ENCODE data around the gene PICK1. TPM values are rescaled to one million over a fixed set of nuclear protein-coding genes. Genes with fewer than 3 reads are reported as not detected.

PICK1 gene
- total RNA-seq, 2 donors from 2014 or later, result 90.0 to 114 TPM

DNA sequence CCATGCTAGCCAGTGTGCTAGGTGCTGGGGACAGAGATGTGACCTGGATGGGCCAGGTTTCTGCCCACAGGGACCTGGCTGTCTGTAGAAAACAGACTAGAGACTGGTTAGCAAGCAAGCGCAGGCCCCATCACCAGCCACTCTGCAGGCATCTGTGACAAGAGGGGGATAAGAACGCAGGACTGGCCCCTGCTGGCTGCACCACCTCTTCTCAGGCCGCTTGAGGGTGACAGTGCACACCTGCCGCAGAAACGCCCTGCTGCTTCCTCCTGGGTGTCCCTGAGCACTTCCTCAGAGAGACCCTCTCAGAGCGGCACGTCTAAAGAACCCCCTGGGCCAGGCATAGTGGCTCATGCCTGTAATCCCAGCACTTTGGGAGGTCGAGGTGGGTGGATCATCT is 5.9 kb upstream of the PICK1 start:
- WGBS, result 83% methylated on average over 8 of the region's 8 CpGs
- Histone ChIP-seq H3K27me3 (replicated peaks; ENCODE audit: insufficient read depth) (no peaks in the 10 kb centered on the region), H3K27ac (no peak overlapping the region), H3K4me3 (no peak overlapping the region), H3K36me3 (no peaks in the 10 kb centered on the region), H3K4me1 (replicated peaks) (no peaks in the 10 kb centered on the region), H3K9me3 (no peaks in the 10 kb centered on the region)
- TF ChIP-seq POLR2A (IDR thresholded peaks at IDR 0.05) (no peak), POLR2AphosphoS5 (IDR thresholded peaks at IDR 0.05) (no peak)
- TF ChIP-seq, protein P1, sequence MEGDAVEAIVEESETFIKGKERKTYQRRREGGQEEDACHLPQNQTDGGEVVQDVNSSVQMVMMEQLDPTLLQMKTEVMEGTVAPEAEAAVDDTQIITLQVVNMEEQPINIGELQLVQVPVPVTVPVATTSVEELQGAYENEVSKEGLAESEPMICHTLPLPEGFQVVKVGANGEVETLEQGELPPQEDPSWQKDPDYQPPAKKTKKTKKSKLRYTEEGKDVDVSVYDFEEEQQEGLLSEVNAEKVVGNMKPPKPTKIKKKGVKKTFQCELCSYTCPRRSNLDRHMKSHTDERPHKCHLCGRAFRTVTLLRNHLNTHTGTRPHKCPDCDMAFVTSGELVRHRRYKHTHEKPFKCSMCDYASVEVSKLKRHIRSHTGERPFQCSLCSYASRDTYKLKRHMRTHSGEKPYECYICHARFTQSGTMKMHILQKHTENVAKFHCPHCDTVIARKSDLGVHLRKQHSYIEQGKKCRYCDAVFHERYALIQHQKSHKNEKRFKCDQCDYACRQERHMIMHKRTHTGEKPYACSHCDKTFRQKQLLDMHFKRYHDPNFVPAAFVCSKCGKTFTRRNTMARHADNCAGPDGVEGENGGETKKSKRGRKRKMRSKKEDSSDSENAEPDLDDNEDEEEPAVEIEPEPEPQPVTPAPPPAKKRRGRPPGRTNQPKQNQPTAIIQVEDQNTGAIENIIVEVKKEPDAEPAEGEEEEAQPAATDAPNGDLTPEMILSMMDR (IDR thresholded peaks at IDR 0.05), result no peak
- intact Hi-C loops (cut with DNase I), result loop anchor here (5.0 kb wide), 3 partner anchors 56 to 521 kb away; partner anchors contain the start of gene DMC1
- DNase-seq (ENCODE audit: low spot score), result no peak

- peak; percentile 79 for DNase-seq (ENCODE audit: low spot score)
- no peaks in the 10 kb centered on the region for H3K36me3 ChIP-seq
- WGBS, result 29% methylated on average over 30 of the region's 30 CpGs
- H3K27ac ChIP-seq, result no peak overlapping the region
- no peaks in the 10 kb centered on the region for H3K27me3 ChIP-seq (replicated peaks; ENCODE audit: insufficient read depth)
- intact Hi-C loops (cut with DNase I), result loop anchor here (5.0 kb wide), 3 partner anchors 55 to 520 kb away; partner anchors contain the start of gene DMC1
- no peaks in the 10 kb centered on the region for H3K4me1 ChIP-seq (replicated peaks)
- no peak overlapping the region for H3K4me3 ChIP-seq
- TF ChIP-seq, protein P1 (IDR thresholded peaks at IDR 0.05), result peak; percentile 76 to 96 (median 88)
- peak; percentile 66 for TF ChIP-seq POLR2AphosphoS5 (IDR thresholded peaks at IDR 0.05)
- no peak for TF ChIP-seq POLR2A (IDR thresholded peaks at IDR 0.05)
- no peaks in the 10 kb centered on the region for H3K9me3 ChIP-seq
These were observed 5.0 kb upstream of the PICK1 start for GRCh38 chr22:38051900-38052862.

GRCh38 chr22:38062791-38063190 is 5.6 kb downstream of the PICK1 start:
- peaks cover 11 to 17% of the 10 kb centered on the region in 2 donors for H3K36me3 ChIP-seq
- 34% methylated on average over 6 of the region's 6 CpGs for WGBS
- DNase-seq (ENCODE audit: low spot score), result peak; percentile 83
- TF ChIP-seq POLR2AphosphoS5 (IDR thresholded peaks at IDR 0.05) (peak; percentile 95), POLR2A (IDR thresholded peaks at IDR 0.05) (no peak)
- TF ChIP-seq, protein P1 (IDR thresholded peaks at IDR 0.05), result peak in 1 of 4 experiments; percentile 13
- no peaks in the 10 kb centered on the region for H3K27me3 ChIP-seq (replicated peaks; ENCODE audit: insufficient read depth)
- H3K27ac ChIP-seq, result peak overlapping the region; percentile 91 to 95
- H3K4me1 ChIP-seq (replicated peaks), result peaks cover 3% of the 10 kb centered on the region
- intact Hi-C loops (cut with DNase I), result no loop called here
- H3K4me3 ChIP-seq, result no peak overlapping the region
- no peaks in the 10 kb centered on the region for H3K9me3 ChIP-seq

GRCh38 chr22:38065539-38065938 is 8.3 kb downstream of the PICK1 start:
- peak overlapping the region; percentile 16 to 95 for H3K27ac ChIP-seq
- peaks cover 17% of the 10 kb centered on the region for H3K4me1 ChIP-seq (replicated peaks)
- no peak for DNase-seq (ENCODE audit: low spot score)
- H3K36me3 ChIP-seq, result peaks cover 11 to 17% of the 10 kb centered on the region in 2 donors
- H3K27me3 ChIP-seq (replicated peaks; ENCODE audit: insufficient read depth), result no peaks in the 10 kb centered on the region
- H3K4me3 ChIP-seq, result no peak overlapping the region
- intact Hi-C loops (cut with DNase I), result no loop called here
- H3K9me3 ChIP-seq, result no peaks in the 10 kb centered on the region
- 93% methylated on average over 8 of the region's 8 CpGs for WGBS
- TF ChIP-seq, protein P1 (IDR thresholded peaks at IDR 0.05), result no peak
- no peak for TF ChIP-seq POLR2AphosphoS5 (IDR thresholded peaks at IDR 0.05)
- TF ChIP-seq POLR2A (IDR thresholded peaks at IDR 0.05), result no peak
